RKO (cell line): ENCODE results near the gene DDX25.

Source experiments
- DNase-seq: peaks from one replicate; pipeline ENCODE4 v3.0.0-alpha.2; 2016; ENCODE audit warnings: low spot score

DDX25 gene

DNA sequence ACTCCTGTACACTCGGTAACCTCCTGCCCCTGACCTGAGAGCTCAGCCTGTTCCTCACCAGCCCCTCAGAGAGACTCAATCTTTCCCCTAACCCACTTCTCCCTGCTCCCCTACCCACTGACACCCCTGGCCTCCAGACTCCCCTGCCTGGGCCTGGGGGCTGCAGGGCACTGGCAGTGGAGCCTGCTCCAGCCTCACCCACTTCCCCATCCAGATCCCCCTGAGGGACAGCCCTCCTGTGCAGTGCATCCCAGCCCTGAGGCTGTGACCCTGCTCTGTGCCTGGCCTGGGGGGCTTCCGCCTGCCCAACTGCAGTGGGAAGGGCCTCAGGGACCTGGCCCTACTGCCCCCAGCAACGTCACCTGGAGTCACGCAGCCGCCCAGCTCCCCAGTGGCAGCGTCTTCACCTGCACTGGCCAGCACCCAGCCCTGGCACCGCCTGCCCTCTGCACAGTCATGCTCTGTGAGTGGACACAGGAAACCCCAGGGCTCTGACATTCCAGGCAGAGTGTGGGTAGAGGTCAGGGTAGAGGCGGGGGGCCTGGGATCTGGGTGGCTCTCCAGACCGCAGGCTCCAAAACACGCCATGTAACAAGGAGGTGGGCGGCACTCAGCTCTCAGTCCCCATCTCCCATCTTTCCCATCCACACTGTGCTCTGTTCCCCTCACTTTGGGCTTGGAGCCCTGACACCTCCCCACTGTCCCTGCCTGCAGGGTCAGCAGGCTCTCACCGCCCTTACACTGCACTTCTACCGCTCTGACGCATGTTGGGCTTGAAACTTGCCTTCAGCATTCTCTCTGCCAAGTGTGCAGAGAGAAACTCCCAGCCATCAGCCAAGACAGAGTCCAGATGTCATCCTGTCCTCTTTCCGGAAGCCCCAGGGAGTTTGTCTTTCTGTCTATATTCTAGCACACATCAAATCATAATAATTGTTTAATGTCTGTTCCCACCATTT is 46.7 kb downstream of the DDX25 start:
- no peak for DNase-seq

DNA sequence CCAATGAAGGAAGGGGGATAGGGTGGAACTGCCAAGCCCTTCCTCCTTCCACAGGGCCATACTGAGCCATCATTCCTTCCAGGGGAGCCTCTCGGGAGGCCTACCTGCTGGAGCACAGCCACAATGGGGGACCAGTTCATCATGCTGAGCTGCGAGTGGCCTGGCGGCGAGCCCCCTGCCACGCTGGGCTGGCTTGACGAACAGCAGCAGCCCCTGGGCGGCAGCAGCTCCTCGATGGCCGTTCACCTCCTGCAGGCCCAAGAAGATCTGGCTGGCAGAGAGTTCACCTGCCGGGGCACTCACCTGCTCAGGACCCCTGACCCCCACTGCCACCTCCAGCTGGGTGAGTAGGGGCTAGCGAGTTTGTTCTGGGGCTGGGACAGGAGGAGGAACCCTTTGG is 47.4 kb downstream of the DDX25 start:
- no peak for DNase-seq

DNA sequence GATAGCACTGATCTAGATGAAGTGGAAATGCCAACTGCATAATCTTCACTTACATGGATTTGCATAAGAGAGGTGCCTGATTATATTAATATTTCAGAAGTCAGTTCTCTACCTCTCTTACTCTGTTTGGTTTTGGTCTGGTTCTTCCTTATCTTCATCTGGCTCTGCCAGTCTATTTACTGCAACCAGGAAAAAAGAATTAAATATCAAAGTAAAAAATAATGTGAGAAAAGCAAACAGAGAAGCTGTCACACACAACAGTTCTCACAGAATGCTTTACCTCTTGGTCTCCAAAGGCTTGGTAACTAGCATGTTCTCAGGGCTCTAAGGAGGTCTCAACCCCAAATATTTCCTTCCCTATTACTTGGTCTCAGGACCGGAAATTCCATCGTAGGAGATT is 48.3 kb downstream of the DDX25 start:
- no peak for DNase-seq

DNA sequence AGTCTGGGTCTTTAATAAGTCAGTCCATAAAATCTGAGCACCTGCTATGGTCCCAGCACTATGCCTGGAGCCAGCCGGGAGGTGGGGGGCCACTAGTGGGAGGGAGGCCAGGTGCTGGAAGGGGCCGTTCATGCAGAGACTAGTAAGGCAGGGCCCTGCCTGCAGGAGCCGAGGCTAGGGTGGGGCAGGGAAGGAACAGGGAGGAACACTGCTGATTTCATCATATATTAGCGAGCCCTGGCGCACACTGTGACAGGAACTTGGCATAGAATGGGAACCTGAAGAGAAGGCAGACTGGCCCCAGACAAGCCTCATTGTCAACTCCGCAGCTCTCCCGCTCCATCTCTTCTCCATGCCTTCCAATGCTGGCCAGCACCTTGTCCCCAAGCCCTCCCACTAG is 48.7 kb downstream of the DDX25 start:
- DNase-seq = no peak

DNA sequence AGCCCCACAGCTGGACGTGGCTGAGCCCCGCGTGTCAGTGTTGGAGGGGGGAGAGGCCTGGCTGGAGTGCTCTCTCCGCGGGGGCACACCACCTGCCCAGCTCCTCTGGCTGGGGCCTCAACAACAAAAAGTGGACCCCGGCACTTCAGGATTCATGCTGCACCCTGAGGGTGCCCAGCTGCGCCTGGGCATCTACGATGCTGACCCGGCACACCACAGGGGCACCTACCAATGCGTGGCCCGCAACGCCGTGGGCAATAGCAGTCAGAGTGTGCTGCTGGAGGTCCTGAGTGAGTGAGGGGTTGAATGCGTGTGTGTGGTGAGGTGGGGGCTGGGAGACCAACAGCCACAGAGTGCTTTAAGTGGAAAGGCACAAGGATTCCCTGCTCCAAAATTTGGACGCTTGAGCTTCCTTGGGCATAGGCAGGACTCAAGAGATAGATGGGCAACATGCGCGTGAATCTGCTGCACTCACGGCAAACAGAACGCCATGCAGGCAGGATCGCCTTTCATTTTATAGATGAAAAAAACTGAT is 49.2 kb downstream of the DDX25 start:
- DNase-seq = no peak

DNA sequence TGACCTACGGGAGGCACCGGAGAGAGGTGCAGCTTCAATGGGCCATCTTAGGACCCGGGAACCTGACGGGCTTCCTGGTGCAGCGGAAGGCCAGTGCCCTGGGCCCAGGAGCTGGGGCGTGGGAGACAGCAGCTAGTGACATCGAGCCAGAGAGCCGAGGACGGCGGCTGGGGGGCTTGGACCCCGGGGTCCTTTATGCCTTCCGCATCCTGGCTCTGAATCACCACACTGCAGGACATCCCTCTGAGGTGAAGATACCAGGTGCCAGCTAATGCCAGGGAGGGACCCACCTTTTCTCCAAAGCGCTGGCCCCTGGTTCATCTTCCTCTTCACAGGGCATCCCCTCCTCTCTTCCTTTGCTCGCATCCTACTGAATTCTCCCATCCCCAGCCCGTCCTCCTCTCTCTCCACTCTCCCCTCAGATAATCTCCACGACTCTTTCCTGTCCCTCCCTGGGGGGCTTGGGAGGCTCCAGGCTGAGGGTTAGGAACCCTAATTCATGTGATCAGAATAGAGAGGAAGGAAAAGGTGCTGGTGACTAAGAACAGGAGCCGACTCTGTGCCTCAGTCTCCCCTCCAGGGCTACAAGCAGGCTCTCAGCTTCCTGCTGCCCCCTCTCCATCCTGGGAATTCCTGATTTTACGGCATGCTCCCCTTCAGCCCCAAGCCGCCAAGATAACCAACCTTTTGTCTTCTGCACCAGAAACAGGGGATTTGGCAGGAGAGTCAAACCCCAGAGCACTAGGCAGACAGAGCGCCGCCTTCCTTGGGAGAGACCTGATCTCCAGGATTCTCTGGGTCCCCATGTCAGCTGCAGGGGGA is 50.0 kb downstream of the DDX25 start:
- no peak for DNase-seq

DNA sequence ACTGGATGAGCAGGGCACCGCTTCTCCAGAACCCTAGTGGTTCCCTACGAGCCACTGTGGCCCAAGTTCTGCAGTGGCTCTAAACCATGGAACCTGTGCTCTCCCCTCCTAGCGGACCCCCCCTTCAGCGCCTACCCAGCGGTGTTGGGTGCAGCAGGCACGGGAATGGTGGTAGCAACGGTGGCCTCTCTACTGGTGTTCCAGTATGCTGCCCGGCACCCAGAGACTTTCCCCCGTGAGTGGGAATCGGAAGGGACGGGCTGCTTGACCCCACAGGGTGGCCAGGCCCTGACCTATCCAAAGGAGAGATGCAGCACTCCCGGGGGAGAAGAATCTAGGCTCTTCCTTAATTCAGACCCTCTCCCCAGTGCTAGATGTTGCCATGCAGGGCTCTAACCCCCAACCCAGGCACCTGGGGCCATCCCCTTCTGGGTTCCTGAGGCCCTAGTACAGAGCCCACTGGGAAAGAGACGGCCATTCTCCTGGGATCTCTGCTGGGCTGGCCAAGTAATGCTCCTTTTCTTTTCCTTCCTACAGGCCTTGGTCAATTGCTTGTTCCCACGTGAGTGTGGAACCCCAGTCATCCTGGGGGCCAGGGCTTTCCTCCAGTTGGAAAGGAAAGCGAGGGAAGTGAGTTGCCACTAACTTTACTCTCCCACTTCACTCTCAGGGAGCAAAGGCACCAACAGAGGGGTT is 50.8 kb downstream of the DDX25 start:
- no peak for DNase-seq

DNA sequence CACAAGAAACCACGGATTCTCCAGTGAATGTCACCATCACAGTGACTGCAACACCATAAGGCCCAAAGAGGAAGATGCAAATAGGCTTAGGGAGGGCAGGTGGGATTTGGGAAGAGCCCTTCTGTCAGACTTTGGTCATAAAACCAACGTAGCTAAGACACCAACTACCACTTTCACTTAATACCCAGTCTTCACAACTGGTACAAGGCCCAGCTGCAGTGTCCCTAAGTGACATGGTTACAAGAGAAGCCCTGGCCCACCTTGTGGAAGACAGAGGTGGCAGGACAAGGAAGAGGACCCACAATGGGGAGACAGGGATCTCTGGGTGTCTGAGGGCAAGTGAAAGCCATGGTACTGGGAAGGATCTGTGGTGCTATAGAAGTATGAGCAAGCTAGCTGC is 51.5 kb downstream of the DDX25 start:
- DNase-seq = no peak

DNA sequence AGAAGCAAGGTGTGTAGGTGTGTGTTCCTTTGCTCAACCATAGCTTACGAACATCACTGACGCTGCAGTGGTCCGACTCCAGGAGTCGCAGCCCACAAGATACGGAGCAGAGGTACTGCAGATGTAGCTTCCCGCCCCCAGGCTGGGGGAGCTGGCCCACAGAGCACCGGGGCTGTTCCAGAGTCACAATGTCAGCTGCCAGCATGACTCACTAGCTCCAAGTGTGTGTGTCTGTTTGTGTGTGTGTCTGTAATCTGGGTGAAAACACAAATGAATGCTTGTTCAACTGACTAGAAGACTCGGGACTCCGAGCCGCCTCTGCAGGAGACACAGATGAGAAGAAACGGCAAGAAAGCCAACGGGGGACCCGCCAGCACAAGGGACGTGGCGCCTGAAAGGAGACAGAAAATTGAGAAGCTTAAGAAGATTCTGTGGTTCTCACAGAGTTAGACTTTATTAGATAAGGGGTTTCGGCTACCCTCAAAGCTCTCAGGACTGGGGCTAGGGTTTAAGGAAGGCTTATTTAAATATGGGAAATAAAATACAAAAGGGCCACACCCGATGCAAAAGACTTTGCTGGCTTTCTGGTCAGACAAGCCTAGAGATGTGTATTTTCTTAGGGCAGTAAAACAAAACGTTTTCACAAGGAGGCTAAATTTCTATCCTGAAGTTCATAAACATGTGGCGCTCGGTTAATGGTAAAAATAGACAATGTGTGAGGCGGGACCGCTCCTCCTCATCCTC is 52.3 kb downstream of the DDX25 start:
- no peak for DNase-seq

DNA sequence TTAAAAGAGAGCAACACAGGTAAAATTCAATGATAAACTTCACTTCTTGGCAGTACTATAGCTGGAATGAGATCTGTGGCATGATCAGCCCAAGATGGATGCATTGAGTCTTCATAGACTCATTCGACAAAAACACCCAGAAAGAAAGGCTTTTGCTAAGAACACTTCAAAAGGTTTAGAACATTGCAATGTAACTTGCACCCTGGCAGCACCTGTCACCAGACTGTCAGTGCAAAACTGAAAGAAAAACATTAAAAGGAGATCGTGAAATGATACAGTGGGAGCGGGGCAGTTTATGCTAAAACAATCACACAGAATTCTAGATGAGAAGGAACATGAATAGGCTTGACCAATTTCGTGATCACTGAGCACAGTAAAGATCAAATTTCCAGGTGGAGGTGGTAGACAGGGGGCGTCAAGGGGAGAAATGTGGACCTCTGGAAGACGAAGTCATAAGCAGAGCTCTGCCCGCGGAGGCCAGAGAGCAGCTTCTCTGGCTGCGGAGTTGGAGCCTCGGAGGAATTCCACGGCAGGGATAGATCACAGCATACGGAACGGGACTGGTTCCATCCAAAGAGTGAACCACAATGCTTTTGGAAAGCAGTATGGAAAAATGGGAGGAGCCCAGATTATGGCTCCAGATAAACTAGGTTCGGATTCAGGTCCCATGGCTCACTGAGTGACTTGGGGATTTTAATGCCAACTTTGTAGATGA is 53.5 kb downstream of the DDX25 start:
- no peak for DNase-seq

DNA sequence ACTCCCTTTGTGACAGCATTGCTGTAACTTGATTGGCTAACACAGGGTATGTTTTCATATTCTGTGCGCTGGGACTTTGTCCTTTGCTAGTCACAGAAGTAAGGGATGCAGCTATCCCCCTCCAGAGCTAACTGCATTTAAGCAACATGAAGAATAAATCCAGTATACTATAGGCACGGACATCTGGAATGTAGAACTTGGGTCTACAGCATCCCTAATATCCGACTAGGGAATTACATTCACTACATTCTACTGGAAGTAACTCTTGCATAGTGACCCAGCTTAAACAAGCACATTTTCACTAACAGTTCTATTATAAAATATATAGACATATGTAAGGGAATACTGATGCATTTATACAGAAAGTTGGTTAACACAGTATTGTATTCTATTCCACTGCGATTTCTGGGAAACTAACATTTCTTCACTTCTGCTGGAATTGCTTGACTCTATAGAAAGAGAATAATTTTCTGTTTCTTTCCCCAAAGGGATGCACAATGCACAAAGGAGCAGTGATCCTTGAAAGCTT is 54.6 kb downstream of the DDX25 start:
- DNase-seq = no peak

DNA sequence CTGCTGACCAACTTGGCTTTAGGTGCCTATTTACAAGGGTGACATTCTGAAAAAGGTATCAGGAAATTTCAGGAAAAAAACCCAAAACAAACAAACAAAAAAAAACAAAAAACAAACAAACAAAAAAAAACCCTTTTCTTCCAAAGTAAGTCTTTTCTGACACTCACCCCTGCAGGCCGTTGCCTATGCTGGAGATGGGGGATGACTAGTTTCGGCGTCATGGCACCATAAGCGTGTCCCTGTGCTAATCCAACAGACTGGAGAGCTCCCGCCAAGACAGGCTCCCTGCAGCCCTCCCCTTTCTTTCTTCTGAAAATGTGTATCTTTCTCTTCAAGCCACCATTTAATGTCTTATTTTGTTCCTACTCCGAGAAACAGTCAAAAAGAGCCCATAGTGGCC is 55.2 kb downstream of the DDX25 start:
- DNase-seq = no peak

DNA sequence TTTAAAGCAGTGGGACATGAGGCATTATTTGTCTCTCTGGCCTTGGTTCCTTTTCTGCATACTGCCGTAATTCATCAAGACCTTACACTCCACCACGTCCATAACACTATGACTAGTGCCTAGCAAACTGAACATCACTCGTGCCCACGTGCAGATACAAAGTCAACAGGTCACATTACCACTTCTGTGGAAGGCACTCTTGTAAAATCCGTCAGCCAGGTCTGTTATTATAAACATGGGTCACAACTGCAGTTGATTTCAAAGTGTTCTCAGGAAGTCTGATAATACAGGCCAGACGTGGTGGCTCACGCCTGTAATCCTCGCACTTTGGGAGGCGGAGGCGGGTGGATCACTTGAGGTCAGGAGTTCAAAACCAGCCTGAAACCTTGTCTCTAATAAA is 55.6 kb downstream of the DDX25 start:
- no peak for DNase-seq

DNA sequence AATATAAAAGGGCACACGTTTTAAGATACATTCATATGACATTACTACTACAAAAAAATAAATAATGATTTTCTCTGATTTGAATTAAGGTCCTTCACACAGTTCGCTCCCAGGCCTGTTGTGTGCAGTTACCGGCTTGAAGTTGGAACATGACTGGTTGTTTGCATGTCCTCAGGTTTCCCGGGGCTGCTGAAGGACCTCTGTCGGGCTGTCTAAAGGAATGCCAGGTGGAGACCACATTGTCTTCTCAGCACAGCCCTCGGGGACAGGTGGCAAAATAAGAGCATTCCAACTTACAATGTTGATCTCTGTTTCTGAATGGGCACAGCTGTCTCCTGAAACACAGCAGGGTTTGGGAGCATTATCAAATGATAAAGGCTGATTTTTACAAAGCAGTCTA is 56.5 kb downstream of the DDX25 start:
- DNase-seq = no peak

DNA sequence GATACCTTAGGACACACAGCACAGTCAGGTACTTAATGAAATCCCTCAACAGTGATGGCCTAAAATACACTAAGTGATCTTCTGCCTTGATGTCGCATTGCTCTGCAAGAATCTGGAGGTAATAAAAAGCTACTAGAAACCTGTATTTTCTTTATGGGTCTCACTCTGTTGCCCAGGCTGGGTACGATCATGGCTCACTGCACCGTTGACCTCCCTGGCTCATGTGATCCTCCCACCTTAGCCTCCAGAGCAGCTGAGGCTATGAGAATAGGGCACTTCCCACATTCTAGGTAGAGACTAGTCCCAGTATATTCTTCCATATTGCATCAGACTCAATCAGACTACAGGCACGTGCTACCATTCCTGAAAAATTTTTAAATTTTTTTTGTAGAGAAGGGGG is 63.2 kb downstream of the DDX25 start:
- DNase-seq = no peak

DNA sequence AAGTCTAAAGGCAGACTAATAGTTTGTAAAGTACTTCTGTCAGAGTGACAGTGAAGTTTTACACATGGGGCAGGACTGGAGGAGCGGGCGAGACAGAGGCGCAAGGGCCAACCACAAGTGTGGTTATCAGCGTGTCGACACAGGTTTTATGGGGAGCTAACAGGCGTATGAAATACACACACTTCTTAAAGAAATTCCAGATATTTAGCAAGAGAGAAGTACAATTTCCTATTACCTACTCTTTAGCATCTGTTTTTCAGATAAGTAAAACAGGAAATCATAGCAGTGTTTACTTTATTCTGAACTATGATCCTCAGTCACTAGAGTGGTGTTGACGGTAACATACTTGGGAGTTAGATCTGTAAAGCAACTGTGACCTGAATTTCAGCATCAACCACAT is 64.0 kb downstream of the DDX25 start:
- no peak for DNase-seq

DNA sequence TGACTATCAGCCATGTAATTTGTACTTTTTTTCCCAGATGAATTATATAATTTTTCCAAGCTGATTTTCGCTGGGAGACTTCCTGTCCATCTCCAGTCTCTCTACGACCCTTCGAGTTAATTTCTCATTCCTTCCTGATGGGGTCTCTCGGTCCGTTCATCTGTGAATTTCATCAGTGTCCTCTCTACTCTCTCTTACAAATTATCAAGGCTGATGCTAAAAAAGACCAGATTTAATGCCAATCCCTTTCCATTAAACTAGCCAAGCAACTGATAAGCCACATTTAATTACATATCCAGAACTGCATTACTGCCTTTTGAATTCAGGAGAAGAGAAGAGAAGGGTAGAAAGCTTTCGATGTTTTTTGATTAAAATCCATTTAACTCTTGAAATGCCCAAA is 67.3 kb downstream of the DDX25 start:
- DNase-seq = no peak

DNA sequence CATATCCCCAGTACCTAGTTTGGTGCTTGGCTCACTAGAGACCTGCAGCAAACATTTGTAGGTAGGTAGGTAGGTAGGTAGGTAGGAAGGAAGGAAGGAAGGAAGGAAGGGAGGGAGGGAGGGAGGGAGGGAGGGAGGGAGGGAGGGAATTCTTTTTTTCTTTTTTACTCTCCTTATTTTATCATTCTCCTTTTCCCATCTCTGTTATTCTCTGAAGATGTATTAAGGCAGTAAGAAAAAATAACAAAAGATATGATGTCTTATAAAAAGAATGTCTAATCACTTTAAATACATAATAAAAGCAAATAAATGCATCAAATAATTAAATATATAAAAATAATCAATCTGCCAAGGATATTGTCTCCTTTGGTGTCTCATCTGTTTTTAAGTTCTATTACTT is 70.0 kb downstream of the DDX25 start:
- no peak for DNase-seq

DNA sequence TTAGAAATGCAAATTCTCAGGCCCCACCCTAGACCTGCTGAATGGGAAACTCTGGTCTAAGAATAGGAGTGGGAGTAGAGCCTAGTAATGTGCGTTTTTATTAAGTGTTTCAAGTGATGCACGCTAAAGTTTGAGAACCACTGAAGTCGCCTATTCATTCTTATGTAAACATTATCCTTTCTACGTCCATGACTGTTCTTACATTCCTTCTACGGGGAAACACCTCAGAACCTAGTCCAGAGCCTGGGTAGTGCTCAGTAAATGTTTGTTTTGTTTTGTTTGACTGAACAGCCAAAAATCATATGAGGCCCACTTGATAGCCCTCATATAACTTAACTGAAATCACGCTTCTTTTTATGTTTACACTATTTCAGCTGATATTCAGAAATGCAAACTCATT is 71.3 kb downstream of the DDX25 start:
- no peak for DNase-seq

DNA sequence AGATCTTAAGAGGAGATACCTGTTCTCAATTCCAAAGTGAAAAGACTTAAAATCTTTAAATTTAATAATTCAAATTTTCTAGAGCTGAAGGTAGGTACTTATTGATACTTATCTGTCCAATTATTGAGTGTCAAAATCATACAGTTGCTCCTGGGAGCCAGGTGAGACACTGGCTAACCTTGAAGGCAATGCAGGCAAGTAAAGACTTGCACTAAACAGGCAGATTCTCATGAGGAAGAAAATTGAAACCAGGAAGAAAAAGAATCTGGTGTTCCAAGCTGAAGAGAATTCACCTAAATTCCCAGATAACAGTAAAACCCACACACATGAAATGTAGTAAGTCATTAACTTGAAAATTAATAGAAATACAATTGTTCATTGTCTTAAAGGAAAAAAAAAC is 71.8 kb downstream of the DDX25 start:
- no peak for DNase-seq

DNA sequence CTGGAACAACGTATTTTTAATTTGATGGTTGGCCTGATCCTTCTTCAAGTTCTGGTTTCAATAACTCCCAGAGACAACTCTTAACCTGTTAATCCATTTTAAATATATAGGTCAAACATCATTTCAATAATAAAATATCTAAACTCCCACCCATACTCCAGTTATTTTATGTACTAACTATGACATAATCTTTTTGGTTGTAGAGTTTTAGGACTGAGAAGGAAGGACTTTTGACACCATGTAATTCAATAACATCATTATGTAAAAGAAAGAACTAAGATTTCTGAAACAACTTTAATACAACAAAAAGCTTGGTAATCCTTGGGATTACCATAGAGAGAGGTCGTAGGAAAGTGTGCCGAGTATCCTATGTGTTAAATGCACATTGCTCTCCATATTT is 73.0 kb downstream of the DDX25 start:
- no peak for DNase-seq
